SK-N-SH treated with all-trans-retinoic acid at 6 μM for 48 hours (cell line): ENCODE results near the gene SSR1.

Experiments used
- ATAC-seq: fragments of 200-7000 bp; cut with Tn5 transposase; 3 replicates; pipeline ENCODE4 v1.9.1; 2020; ENCODE audit warnings: mild to moderate bottlenecking, moderate library complexity
- BACH2 ChIP-seq: fragments of 250-450 bp; sonication (Bioruptor Pico); IDR thresholded peaks from 2 replicates; pipeline ENCODE4 v1.9.0; 2021; ENCODE audit warnings: mild to moderate bottlenecking, borderline replicate concordance
- CREB5 ChIP-seq: fragments of 250-450 bp; sonication (Bioruptor Pico); IDR thresholded peaks from 2 replicates; pipeline ENCODE4 v1.5.1; 2020; ENCODE audit warnings: low read depth, mild to moderate bottlenecking, moderate library complexity
- CSDC2 ChIP-seq: fragments of 250-450 bp; sonication (Bioruptor Pico); IDR thresholded peaks from 2 replicates; pipeline ENCODE4 v1.5.0; 2020; ENCODE audit warnings: mild to moderate bottlenecking, moderate library complexity
- CSRNP3 ChIP-seq: fragments of 250-450 bp; sonication (Bioruptor Pico); IDR thresholded peaks from 2 replicates; pipeline ENCODE4 v1.5.1; 2021; ENCODE audit warnings: mild to moderate bottlenecking, moderate library complexity
- ESRRG ChIP-seq: fragments of 250-450 bp; sonication (Bioruptor Pico); IDR thresholded peaks from 2 replicates; pipeline ENCODE4 v1.6.1; 2021; ENCODE audit warnings: mild to moderate bottlenecking
- GLIS3 ChIP-seq: fragments of 250-450 bp; sonication (Bioruptor Pico); IDR thresholded peaks from 2 replicates; pipeline ENCODE4 v1.5.0; 2020; ENCODE audit warnings: mild to moderate bottlenecking, moderate library complexity
- PATZ1 ChIP-seq: fragments of 250-450 bp; sonication (Bioruptor Pico); IDR thresholded peaks from 2 replicates; pipeline ENCODE4 v1.8.0; 2020; ENCODE audit warnings: mild to moderate bottlenecking, moderate library complexity, borderline replicate concordance
- PPARA ChIP-seq: fragments of 250-450 bp; sonication (Bioruptor Pico); IDR thresholded peaks from 2 replicates; pipeline ENCODE4 v1.5.0; 2020; ENCODE audit warnings: mild to moderate bottlenecking, borderline replicate concordance
- RARB ChIP-seq: fragments of 250-450 bp; sonication (Bioruptor Pico); IDR thresholded peaks from 2 replicates; pipeline ENCODE4 v1.8.0; 2021; ENCODE audit warnings: mild to moderate bottlenecking, moderate library complexity
- SNAI2 ChIP-seq: fragments of 250-450 bp; sonication (Bioruptor Pico); IDR thresholded peaks from 2 replicates; pipeline ENCODE4 v1.5.0; 2020; ENCODE audit warnings: mild to moderate bottlenecking, moderate library complexity
- TCF4 ChIP-seq: fragments of 250-450 bp; sonication (Bioruptor Pico); IDR thresholded peaks from 2 replicates; pipeline ENCODE4 v1.8.0; 2021; ENCODE audit warnings: mild to moderate bottlenecking, moderate library complexity, borderline replicate concordance
- TOX ChIP-seq: fragments of 250-450 bp; sonication (Bioruptor Pico); IDR thresholded peaks from 2 replicates; pipeline ENCODE4 v1.8.0; 2021; ENCODE audit warnings: mild to moderate bottlenecking, moderate library complexity, borderline replicate concordance
- TSHZ2 ChIP-seq: fragments of 250-450 bp; sonication (Bioruptor Pico); IDR thresholded peaks from 2 replicates; pipeline ENCODE4 v1.5.0; 2020; ENCODE audit warnings: mild to moderate bottlenecking, moderate library complexity
- ZC3H10 ChIP-seq: fragments of 250-450 bp; sonication (Bioruptor Pico); IDR thresholded peaks from 2 replicates; pipeline ENCODE4 v1.5.1; 2021; ENCODE audit warnings: mild to moderate bottlenecking, moderate library complexity
- ZNF565 ChIP-seq: fragments of 450-650 bp; formaldehyde crosslinking; conservative IDR thresholded peaks from 2 replicates; pipeline ENCODE4 v1.5.0; 2020; ENCODE audit warnings: low read depth, mild to moderate bottlenecking, moderate library complexity
- ZNF8 ChIP-seq: fragments of 450-650 bp; formaldehyde crosslinking; IDR thresholded peaks from 2 replicates; pipeline ENCODE4 v1.5.0; 2020; ENCODE audit warnings: mild to moderate bottlenecking, moderate library complexity

Gene SSR1

GRCh38 chr6:7341989-7342742 is 29.2 kb upstream of the SSR1 start:
- ATAC-seq: peak; percentile 55; the same call in 2 of the 3 replicates
- TF ChIP-seq PATZ1 (CRISPR knock-in tag) (no peak), TCF4 (CRISPR knock-in tag) (peak; percentile 53; the same call in 1 of the 2 replicates), ESRRG (no peak), SNAI2 (no peak), CSDC2 (CRISPR knock-in tag) (no peak)

GRCh38 chr6:7341271-7341670 is 28.3 kb upstream of the SSR1 start:
- no peak for ATAC-seq

GRCh38 chr6:7339007-7339732 is 26.2 kb upstream of the SSR1 start:
- peak; percentile 90 for ATAC-seq

More at GRCh38 chr6:7341271-7341670, 28.3 kb upstream of the SSR1 start:
- TF ChIP-seq PPARA (CRISPR knock-in tag): no peak
- TF ChIP-seq ZNF8 (CRISPR knock-in tag): no peak
- no peak for TF ChIP-seq CREB5 (CRISPR knock-in tag)
- no peak for TF ChIP-seq SNAI2
- no peak for TF ChIP-seq CSDC2 (CRISPR knock-in tag)
- no peak for TF ChIP-seq TOX (CRISPR knock-in tag)
- TF ChIP-seq BACH2: no peak
- no peak for TF ChIP-seq GLIS3
- no peak for TF ChIP-seq TSHZ2
- TF ChIP-seq PATZ1 (CRISPR knock-in tag): no peak

GRCh38 chr6:7338031-7338430 is 25.0 kb upstream of the SSR1 start:
- ATAC-seq: no peak
- no peak for TF ChIP-seq ZC3H10
- no peak for TF ChIP-seq ZNF565 (CRISPR knock-in tag)
- no peak for TF ChIP-seq TOX (CRISPR knock-in tag)
- TF ChIP-seq PPARA (CRISPR knock-in tag): no peak
- no peak for TF ChIP-seq CSRNP3 (CRISPR knock-in tag)
- TF ChIP-seq RARB (CRISPR knock-in tag): no peak
- no peak for TF ChIP-seq TCF4 (CRISPR knock-in tag)
- no peak for TF ChIP-seq PATZ1 (CRISPR knock-in tag)
- no peak for TF ChIP-seq CREB5 (CRISPR knock-in tag)
- TF ChIP-seq ZNF8 (CRISPR knock-in tag): no peak
- no peak for TF ChIP-seq TSHZ2
- no peak for TF ChIP-seq SNAI2
- TF ChIP-seq BACH2: no peak
